HG03354 (cell line): Measurements from ENCODE around the gene CDYL.
A peak's percentile ranks its signal among the peaks of the same experiment; 100 is the strongest.

Experiments used
- ATAC-seq: cut with Tn5 transposase; IDR thresholded peaks from one replicate; pipeline ENCODE4 v1.9.1; 2021; ENCODE audit warnings: mild to moderate bottlenecking; ENCODE audit not compliant: unreplicated experiment, poor library complexity, severe bottlenecking

The CDYL gene

GRCh38 chr6:4776131-4776492 lies at the start of gene CDYL:
Gene CDYL (plus strand): TSS chr6:4776404. CDS start chr6:4776784, 380 bp downstream.
- ATAC-seq = peak; percentile 69

GRCh38 chr6:4726645-4727044 lies 49.6 kb upstream of the CDYL start:
- no peak for ATAC-seq

- ATAC-seq = no peak
Measured at GRCh38 chr6:4727217-4727616, 49.0 kb upstream of the CDYL start.

GRCh38 chr6:4727671-4728435 lies 48.4 kb upstream of the CDYL start:
- ATAC-seq = no peak

- ATAC-seq = no peak
Measured at GRCh38 chr6:4728436-4728769, 47.8 kb upstream of the CDYL start.

GRCh38 chr6:4728926-4729325 lies 47.3 kb upstream of the CDYL start:
- ATAC-seq = no peak

- ATAC-seq = no peak
Measured at GRCh38 chr6:4731996-4732395, 44.2 kb upstream of the CDYL start.

- no peak for ATAC-seq
Measured at GRCh38 chr6:4732691-4733315, 43.4 kb upstream of the CDYL start.

GRCh38 chr6:4736371-4736873 lies 39.8 kb upstream of the CDYL start:
- ATAC-seq = no peak

- no peak for ATAC-seq
Measured at GRCh38 chr6:4740032-4740431, 36.2 kb upstream of the CDYL start.

GRCh38 chr6:4743062-4743461 lies 33.1 kb upstream of the CDYL start:
- no peak for ATAC-seq

GRCh38 chr6:4743926-4744325 lies 32.3 kb upstream of the CDYL start:
- ATAC-seq = no peak

- no peak for ATAC-seq
Measured at GRCh38 chr6:4747588-4747987, 28.6 kb upstream of the CDYL start.

GRCh38 chr6:4751823-4752464 lies 24.3 kb upstream of the CDYL start:
- ATAC-seq = no peak

GRCh38 chr6:4756247-4756646 lies 20.0 kb upstream of the CDYL start:
- no peak for ATAC-seq

- no peak for ATAC-seq
Measured at GRCh38 chr6:4759997-4760396, 16.2 kb upstream of the CDYL start.

- ATAC-seq = no peak
Measured at GRCh38 chr6:4760773-4761172, 15.4 kb upstream of the CDYL start.

GRCh38 chr6:4762294-4762693 lies 13.9 kb upstream of the CDYL start:
- ATAC-seq = no peak

GRCh38 chr6:4763921-4764320 lies 12.3 kb upstream of the CDYL start:
- no peak for ATAC-seq

- ATAC-seq = no peak
Measured at GRCh38 chr6:4768815-4769214, 7.4 kb upstream of the CDYL start.

- no peak for ATAC-seq
Measured at GRCh38 chr6:4772750-4773149, 3.5 kb upstream of the CDYL start.
